Measurements from ENCODE around the gene NSUN3.

DNA sequence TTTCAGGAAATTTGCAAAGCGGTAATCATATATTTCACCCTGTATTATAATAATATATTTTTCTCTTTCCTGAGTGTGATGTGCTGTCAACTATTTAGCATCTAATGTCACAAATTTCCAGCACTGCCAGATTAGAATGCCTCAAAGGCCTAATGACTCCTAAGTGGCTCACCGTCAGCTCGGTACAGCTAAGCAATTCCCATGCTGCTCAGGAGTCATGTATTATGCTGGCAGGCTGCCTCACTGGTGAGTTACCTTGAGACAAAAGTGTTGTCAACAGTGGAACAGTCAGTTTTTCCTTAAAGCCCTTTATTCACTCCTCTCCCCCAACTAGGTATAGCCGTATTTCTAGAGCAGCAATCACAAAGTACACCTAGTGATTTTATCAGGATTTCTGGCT lies 83.6 kb downstream of the NSUN3 start:
- TF ChIP-seq, protein P1, sequence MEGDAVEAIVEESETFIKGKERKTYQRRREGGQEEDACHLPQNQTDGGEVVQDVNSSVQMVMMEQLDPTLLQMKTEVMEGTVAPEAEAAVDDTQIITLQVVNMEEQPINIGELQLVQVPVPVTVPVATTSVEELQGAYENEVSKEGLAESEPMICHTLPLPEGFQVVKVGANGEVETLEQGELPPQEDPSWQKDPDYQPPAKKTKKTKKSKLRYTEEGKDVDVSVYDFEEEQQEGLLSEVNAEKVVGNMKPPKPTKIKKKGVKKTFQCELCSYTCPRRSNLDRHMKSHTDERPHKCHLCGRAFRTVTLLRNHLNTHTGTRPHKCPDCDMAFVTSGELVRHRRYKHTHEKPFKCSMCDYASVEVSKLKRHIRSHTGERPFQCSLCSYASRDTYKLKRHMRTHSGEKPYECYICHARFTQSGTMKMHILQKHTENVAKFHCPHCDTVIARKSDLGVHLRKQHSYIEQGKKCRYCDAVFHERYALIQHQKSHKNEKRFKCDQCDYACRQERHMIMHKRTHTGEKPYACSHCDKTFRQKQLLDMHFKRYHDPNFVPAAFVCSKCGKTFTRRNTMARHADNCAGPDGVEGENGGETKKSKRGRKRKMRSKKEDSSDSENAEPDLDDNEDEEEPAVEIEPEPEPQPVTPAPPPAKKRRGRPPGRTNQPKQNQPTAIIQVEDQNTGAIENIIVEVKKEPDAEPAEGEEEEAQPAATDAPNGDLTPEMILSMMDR (IDR thresholded peaks at IDR 0.05 in 4 of 5, conservative IDR thresholded peaks at IDR 0.05 in 1 of 5) = no peak
- no peak for TF ChIP-seq POLR2A (IDR thresholded peaks at IDR 0.05)
